Prostate gland (tissue), 2 donors: Measurements from ENCODE around the gene SLCO1B1. TPM values are rescaled to one million over a fixed set of nuclear protein-coding genes. Genes with fewer than 3 reads are reported as not detected.

ENCODE experiments used
- DNase-seq: peaks from one replicate; pipeline ENCODE4 v3.0.0-alpha.2; 2019; ENCODE audit warnings: low spot score
- H3K27ac ChIP-seq, 2 donors: fragments of 200-600 bp; sonication (generic); 2 replicates each; pipeline ENCODE4 v1.5.1; 2017 to 2019
- H3K27me3 ChIP-seq: fragments of 200-600 bp; sonication (generic); replicated peaks from 2 replicates; pipeline ENCODE4 v1.5.1; 2019; ENCODE audit not compliant: insufficient read depth
- H3K36me3 ChIP-seq, 2 donors: fragments of 200-600 bp; sonication (generic); 1 replicate in 1 of 2; 2 replicates in 1 of 2; pipeline versions ENCODE4 v1.5.1 to v1.8.1; 2017 to 2019
- H3K4me1 ChIP-seq: fragments of 200-600 bp; sonication (generic); replicated peaks from 2 replicates; pipeline ENCODE4 v1.5.1; 2019
- H3K4me3 ChIP-seq, 2 donors: fragments of 200-600 bp; sonication (generic); 2 replicates each; pipeline ENCODE4 v1.5.1; 2017 to 2019
- H3K9me3 ChIP-seq: fragments of 200-600 bp; sonication (generic); 2 replicates; pipeline ENCODE4 v1.5.1; 2017
- CTCF ChIP-seq, 4 experiments: fragments of 200-600 bp in 2 of 4; fragments of 450-650 bp in 2 of 4; sonication (generic) in 2 of 4; IDR thresholded peaks; 1 replicate in 3 of 4; 2 replicates in 1 of 4; pipeline ENCODE4 v1.5.1; 2016 to 2019; ENCODE audit warnings: antibody characterized with exemption in 4 of 4, mild to moderate bottlenecking in 2 of 4, moderate library complexity in 2 of 4
- POLR2A ChIP-seq: fragments of 450-650 bp; IDR thresholded peaks from one replicate; pipeline ENCODE4 v1.6.1; 2016; ENCODE audit warnings: antibody characterized with exemption, mild to moderate bottlenecking
- POLR2AphosphoS5 ChIP-seq: sonication (generic); formaldehyde crosslinking; IDR thresholded peaks from one replicate; pipeline ENCODE4 v1.6.1; 2017; ENCODE audit warnings: antibody characterized with exemption
- WGBS: methylation state at CpG from one replicate; pipeline ENCODE4 v1.1.5; 2018; 5-methylcytosine and 5-hydroxymethylcytosine counted together
- intact Hi-C: fragments of 100-400 bp; cut with DNase I; formaldehyde crosslinking; loops from one replicate; pipeline ENCODE4 v1.14.2; 2022
- total RNA-seq, 2 donors: library from RNA; depleted of rRNA; stranded (reverse); fragments of >200 nt; gene quantifications; one replicate each; pipeline ENCODE4 v1.1.0, GENCODE V29; 2016

Gene SLCO1B1
- total RNA-seq, 2 donors from 2014 or later = 0.45 TPM; not detected in 1

GRCh38 chr12:21221778-21222177 lies 90.8 kb downstream of the SLCO1B1 start:
- no peaks in the 10 kb centered on the region for H3K4me1 ChIP-seq
- DNase-seq = no peak
- H3K4me3 ChIP-seq = no peak overlapping the region
- no peak overlapping the region for H3K27ac ChIP-seq
- intact Hi-C loops = no loop called here
- no peaks in the 10 kb centered on the region for H3K36me3 ChIP-seq
- TF ChIP-seq POLR2AphosphoS5 = no peak
- no peak for TF ChIP-seq CTCF (IDR thresholded peaks at IDR 0.05)
- no peak for TF ChIP-seq POLR2A
- no peaks in the 10 kb centered on the region for H3K27me3 ChIP-seq
- no peaks in the 10 kb centered on the region for H3K9me3 ChIP-seq

- Histone ChIP-seq H3K27me3 (no peaks in the 10 kb centered on the region), H3K27ac (no peak overlapping the region), H3K4me1 (no peaks in the 10 kb centered on the region), H3K9me3 (no peaks in the 10 kb centered on the region), H3K4me3 (no peak overlapping the region), H3K36me3 (no peaks in the 10 kb centered on the region)
- no peak for DNase-seq
- TF ChIP-seq CTCF (IDR thresholded peaks at IDR 0.05) (no peak), POLR2A (no peak), POLR2AphosphoS5 (no peak)
- intact Hi-C loops = no loop called here
Observed at GRCh38 chr12:21223930-21224329, 92.9 kb downstream of the SLCO1B1 start.

- WGBS = 87% methylated on average over 5 of the region's 5 CpGs
- Histone ChIP-seq H3K27me3 (no peaks in the 10 kb centered on the region), H3K4me3 (no peak overlapping the region), H3K36me3 (no peaks in the 10 kb centered on the region), H3K9me3 (no peaks in the 10 kb centered on the region), H3K27ac (no peak overlapping the region), H3K4me1 (no peaks in the 10 kb centered on the region)
- intact Hi-C loops = no loop called here
- TF ChIP-seq CTCF (IDR thresholded peaks at IDR 0.05) (no peak), POLR2A (no peak), POLR2AphosphoS5 (no peak)
- no peak for DNase-seq
Observed at GRCh38 chr12:21234395-21234794, 103.4 kb downstream of the SLCO1B1 start.

- 79% methylated on average over 4 of the region's 4 CpGs for WGBS
- intact Hi-C loops = no loop called here
- TF ChIP-seq POLR2A = no peak
- TF ChIP-seq POLR2AphosphoS5 = no peak
- TF ChIP-seq CTCF (IDR thresholded peaks at IDR 0.05) = no peak
- Histone ChIP-seq H3K4me3 (no peak overlapping the region), H3K9me3 (no peaks in the 10 kb centered on the region), H3K27ac (no peak overlapping the region), H3K4me1 (no peaks in the 10 kb centered on the region), H3K36me3 (no peaks in the 10 kb centered on the region), H3K27me3 (no peaks in the 10 kb centered on the region)
- DNase-seq = no peak
Observed at GRCh38 chr12:21239866-21240265, 108.9 kb downstream of the SLCO1B1 start.

GRCh38 chr12:21248679-21249078 lies 117.7 kb downstream of the SLCO1B1 start:
- DNase-seq = no peak
- WGBS = 83% methylated on average over 1 of the region's 1 CpG
- Histone ChIP-seq H3K36me3 (no peaks in the 10 kb centered on the region), H3K4me3 (no peak overlapping the region), H3K27me3 (no peaks in the 10 kb centered on the region), H3K27ac (no peak overlapping the region), H3K9me3 (no peaks in the 10 kb centered on the region), H3K4me1 (no peaks in the 10 kb centered on the region)
- no peak for TF ChIP-seq POLR2AphosphoS5
- no peak for TF ChIP-seq CTCF (IDR thresholded peaks at IDR 0.05)
- TF ChIP-seq POLR2A = no peak
- intact Hi-C loops = no loop called here
